H54 (cell line): ENCODE results near the gene ZHX3.
A peak's percentile ranks its signal among the peaks of the same experiment; 100 is the strongest.

Experiments
- DNase-seq: peaks from one replicate; pipeline ENCODE4 v3.0.0; 2011; ENCODE audit warnings: low spot score, mixed read lengths; ENCODE audit not compliant: insufficient read length
- FAIRE-seq: peaks from 3 replicates; lab custom pipeline; 2011; peaks lifted over from hg19 to GRCh38; lab: Jason Lieb, UNC
- POLR2A ChIP-seq: IDR thresholded peaks from 2 replicates; pipeline ENCODE4 v1.6.1; 2011; ENCODE audit warnings: low read depth, mild to moderate bottlenecking, low read length

Gene ZHX3

DNA sequence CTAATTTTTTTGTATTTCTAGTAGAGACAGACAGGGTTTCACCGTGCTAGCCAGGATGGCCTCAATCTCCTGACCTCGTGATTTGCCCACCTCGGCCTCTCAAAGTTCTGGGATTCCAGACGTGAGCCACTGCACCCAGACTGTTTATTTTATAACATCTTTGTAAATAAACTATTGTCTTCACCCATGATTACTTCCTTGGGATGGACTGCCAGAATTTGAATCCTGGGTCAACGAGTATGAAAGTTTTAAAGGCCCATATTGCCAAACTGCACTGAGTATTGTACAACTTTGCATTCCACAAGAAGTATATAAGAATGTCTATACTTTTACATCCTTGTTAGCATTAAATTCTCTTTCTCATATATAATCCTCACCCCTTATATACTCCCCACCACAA is 38.6 kb downstream of the ZHX3 start:
- TF ChIP-seq POLR2A, result no peak
- no peak for FAIRE-seq
- DNase-seq, result no peak

DNA sequence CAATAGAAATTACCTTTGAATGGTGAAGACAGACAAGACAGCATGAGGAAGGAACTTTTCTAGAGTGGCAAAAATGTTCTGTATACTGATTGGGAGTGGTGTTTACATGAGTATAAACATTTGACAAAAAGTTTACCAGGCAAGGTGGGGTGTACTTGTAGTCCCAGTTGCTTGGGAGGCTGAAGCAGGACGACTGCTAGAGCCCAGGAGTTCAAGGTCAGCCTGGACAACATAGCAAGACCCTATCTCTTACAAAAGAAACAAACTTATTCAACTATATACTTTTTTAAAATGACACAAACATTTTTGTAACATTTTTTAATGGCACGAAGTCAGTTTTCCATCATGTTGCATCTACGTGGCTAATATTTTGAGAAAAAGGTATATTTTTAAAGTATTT is 40.5 kb downstream of the ZHX3 start:
- DNase-seq, result no peak
- TF ChIP-seq POLR2A, result no peak
- no peak for FAIRE-seq

DNA sequence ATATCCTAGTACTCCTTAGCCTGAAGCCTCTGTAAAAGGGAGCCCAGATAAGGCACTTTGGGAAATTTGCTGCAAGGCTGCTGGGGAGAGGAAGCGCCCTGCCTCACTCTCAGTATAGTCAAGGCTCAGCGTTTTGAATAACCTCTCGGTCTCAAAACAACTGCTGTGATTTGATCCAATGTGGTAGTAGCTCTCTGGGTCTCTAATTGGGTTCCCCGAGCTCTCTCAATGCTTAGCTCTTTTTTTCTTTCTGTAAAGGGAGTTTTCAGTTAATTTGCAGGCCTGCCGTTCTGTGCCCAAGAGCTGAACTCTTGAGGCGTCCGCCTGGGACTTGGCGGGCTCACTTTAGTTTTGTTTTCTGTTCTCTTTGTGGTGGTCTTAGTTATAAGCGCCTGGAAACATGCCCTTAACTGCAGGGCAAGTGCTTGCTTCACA is 41.2 kb downstream of the ZHX3 start:
- FAIRE-seq, result no peak
- no peak for TF ChIP-seq POLR2A
- no peak for DNase-seq

- TF ChIP-seq POLR2A, result no peak
- DNase-seq, result no peak
- no peak for FAIRE-seq
Observed at GRCh38 chr20:41275301-41275731, 42.2 kb downstream of the ZHX3 start.

DNA sequence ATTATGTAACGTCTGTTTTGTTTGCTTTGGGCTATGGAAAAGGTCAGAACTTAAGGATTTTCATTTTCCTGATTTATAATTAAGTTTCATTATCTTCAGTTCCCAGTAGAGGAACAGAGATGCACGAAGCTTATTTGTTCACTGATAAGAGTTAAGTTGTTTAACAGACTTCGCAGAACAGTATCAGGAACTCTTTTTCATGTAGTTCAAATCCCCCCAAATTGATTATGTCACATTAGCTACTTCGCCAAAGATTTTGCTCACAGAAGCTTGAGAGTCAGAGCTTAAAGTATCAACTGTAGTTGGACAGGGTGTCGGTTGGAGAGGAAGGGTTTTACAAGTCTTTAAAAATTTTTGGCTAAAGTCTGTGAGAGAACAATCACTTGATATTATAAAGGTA is 43.4 kb downstream of the ZHX3 start:
- no peak for FAIRE-seq

GRCh38 chr20:41273445-41273844 is 44.1 kb downstream of the ZHX3 start:
- FAIRE-seq (no peak), DNase-seq (no peak)
- no peak for TF ChIP-seq POLR2A

More for the DNA sequence above, 43.4 kb downstream of the ZHX3 start:
- TF ChIP-seq POLR2A, result no peak
- no peak for DNase-seq

DNA sequence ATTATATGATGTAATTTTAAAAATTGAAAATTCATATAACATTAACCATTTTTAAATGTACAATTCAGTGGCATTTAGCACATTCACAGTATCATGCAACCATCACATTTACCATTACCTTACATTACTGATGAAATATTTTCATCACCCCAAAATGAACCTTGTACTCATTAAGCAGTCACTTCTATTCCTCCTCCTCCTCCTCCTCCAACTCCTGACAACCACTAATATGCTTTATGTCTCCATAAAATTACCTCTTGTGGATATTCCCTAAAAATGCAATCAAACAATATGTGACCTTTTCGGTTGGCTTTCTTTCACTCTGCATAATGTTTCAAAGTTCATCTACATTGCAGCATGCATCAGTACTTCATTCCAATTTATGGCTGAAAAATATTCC is 45.2 kb downstream of the ZHX3 start:
- no peak for FAIRE-seq
- DNase-seq, result no peak
- TF ChIP-seq POLR2A, result no peak

DNA sequence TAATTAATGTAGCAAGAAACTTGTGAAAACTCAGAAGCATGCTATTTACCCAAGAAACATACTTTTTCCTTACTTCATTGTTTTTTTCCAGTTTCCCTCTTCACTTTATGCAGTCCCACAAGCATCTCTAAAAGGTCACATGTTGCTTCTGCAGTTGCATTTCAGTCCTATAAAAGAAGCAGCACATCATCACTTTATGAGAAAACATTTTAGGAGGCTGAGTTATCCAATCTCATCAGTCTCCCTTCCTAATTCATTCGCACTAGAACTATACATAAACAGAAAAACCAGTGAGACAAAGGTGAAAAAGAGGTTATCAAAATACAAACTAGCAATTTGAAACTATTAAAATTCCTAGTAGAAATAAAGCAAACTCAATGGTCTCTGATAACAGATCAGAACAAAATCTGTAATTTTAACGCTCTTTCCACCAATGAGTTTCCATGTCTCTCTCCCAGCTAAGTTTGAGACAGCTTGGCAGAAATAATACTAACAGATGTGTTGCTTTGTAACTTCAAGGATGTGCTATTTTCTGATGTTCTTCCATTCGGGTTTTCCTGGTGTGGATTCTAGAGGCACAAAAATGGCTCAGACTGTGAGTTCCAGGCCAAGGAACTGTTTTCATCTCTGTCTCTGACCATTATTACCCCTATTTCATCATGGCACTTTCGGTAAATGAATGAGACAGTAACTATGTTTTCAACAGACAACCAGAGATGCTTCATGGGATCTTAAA is 48.4 kb downstream of the ZHX3 start:
- no peak for TF ChIP-seq POLR2A
- DNase-seq (no peak), FAIRE-seq (peak; percentile 68)

DNA sequence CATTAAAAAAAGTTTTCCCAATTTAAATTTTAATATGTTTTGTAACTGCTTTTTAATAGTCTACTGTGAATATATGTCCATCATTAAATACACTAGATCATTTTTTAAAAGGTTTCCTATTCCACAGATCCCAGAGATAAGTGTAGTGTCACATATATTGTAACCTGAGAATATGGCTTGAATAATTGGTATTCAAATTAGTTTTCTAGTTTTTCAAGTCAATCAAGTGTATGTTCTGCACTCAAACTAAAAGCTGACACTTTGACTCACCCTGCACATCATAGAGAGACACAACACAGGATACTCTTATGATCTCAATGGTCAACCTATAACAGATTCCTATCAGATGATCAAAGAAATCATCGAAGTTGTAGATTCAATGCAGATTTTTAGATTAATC is 49.1 kb downstream of the ZHX3 start:
- FAIRE-seq (no peak), DNase-seq (no peak)
- TF ChIP-seq POLR2A, result no peak

GRCh38 chr20:41265938-41266337 is 51.6 kb downstream of the ZHX3 start:
- TF ChIP-seq POLR2A, result no peak
- DNase-seq, result no peak
- no peak for FAIRE-seq

GRCh38 chr20:41264819-41265218 is 52.7 kb downstream of the ZHX3 start:
- no peak for FAIRE-seq
- TF ChIP-seq POLR2A, result no peak
- no peak for DNase-seq

GRCh38 chr20:41261790-41262717 is 55.5 kb downstream of the ZHX3 start:
- TF ChIP-seq POLR2A, result no peak
- DNase-seq (peak; percentile 29), FAIRE-seq (peak; percentile 60)

DNA sequence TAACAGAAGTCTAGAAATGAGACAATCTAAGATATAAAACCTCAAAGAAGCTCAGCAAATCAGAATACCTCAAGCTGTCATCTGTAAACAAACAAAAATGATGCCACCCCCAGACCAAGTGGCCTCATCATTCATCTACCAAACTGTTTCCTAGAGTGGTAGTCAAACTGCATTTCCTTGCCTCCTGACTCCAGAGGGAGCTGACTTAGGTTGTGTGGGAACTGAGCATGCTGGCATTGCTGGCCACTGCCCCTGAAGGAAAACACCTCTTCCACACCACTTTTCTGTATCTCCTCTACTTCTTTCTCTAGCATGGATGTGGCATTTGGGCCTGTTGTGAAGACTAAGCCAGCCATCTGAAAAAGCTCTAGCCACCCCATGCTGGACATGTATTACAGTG is 56.3 kb downstream of the ZHX3 start:
- TF ChIP-seq POLR2A, result no peak
- no peak for FAIRE-seq
- no peak for DNase-seq

- TF ChIP-seq POLR2A, result no peak
- DNase-seq (no peak), FAIRE-seq (no peak)
Observed at GRCh38 chr20:41260734-41261220, 56.8 kb downstream of the ZHX3 start.
